GM21737 (cell line): ENCODE results near the gene CMPK2.
A peak's percentile ranks its signal among the peaks of the same experiment; 100 is the strongest.

ENCODE experiments used
- ATAC-seq: cut with Tn5 transposase; IDR thresholded peaks from one replicate; pipeline ENCODE4 v1.9.1; 2021; ENCODE audit warnings: mild to moderate bottlenecking, moderate library complexity; ENCODE audit not compliant: unreplicated experiment

CMPK2 gene

GRCh38 chr2:6845312-6845711 lies 20.4 kb downstream of the CMPK2 start:
- ATAC-seq, result no peak

- no peak for ATAC-seq
Measured at GRCh38 chr2:6841537-6842287, 24.0 kb downstream of the CMPK2 start.

GRCh38 chr2:6838673-6839319 lies 26.9 kb downstream of the CMPK2 start:
- no peak for ATAC-seq

GRCh38 chr2:6835467-6835866 lies 30.2 kb downstream of the CMPK2 start:
- no peak for ATAC-seq

- ATAC-seq, result no peak
Measured at GRCh38 chr2:6834163-6834562, 31.5 kb downstream of the CMPK2 start.

- ATAC-seq, result no peak
Measured at GRCh38 chr2:6833300-6833604, 32.5 kb downstream of the CMPK2 start.

- no peak for ATAC-seq
Measured at GRCh38 chr2:6832596-6833299, 33.0 kb downstream of the CMPK2 start.

GRCh38 chr2:6831229-6831628 lies 34.5 kb downstream of the CMPK2 start:
- ATAC-seq, result no peak

GRCh38 chr2:6828299-6828584 lies 37.5 kb downstream of the CMPK2 start:
- ATAC-seq, result no peak

- ATAC-seq, result no peak
Measured at GRCh38 chr2:6827566-6828298, 38.0 kb downstream of the CMPK2 start.

- peak; percentile 97 for ATAC-seq
Measured at GRCh38 chr2:6826081-6826913, 39.4 kb downstream of the CMPK2 start.

- ATAC-seq, result no peak
Measured at GRCh38 chr2:6824962-6825361, 40.7 kb downstream of the CMPK2 start.

- no peak for ATAC-seq
Measured at GRCh38 chr2:6823111-6823510, 42.6 kb downstream of the CMPK2 start.

GRCh38 chr2:6822406-6822805 lies 43.3 kb downstream of the CMPK2 start:
- no peak for ATAC-seq

- ATAC-seq, result no peak
Measured at GRCh38 chr2:6820903-6821584, 44.7 kb downstream of the CMPK2 start.

GRCh38 chr2:6820236-6820635 lies 45.5 kb downstream of the CMPK2 start:
- no peak for ATAC-seq

- ATAC-seq, result no peak
Measured at GRCh38 chr2:6819668-6820067, 46.0 kb downstream of the CMPK2 start.

- no peak for ATAC-seq
Measured at GRCh38 chr2:6818012-6818411, 47.7 kb downstream of the CMPK2 start.

- ATAC-seq, result no peak
Measured at GRCh38 chr2:6814869-6815268, 50.8 kb downstream of the CMPK2 start.

GRCh38 chr2:6814312-6814711 lies 51.4 kb downstream of the CMPK2 start:
- ATAC-seq, result no peak
